Kidney glomerular epithelial cell (primary cell): ENCODE data around the gene TMEM183A.

Source experiments
- DNase-seq: peaks from one replicate; lab custom pipeline; 2025; lab: John Stamatoyannopoulos, UW

Gene TMEM183A

DNA sequence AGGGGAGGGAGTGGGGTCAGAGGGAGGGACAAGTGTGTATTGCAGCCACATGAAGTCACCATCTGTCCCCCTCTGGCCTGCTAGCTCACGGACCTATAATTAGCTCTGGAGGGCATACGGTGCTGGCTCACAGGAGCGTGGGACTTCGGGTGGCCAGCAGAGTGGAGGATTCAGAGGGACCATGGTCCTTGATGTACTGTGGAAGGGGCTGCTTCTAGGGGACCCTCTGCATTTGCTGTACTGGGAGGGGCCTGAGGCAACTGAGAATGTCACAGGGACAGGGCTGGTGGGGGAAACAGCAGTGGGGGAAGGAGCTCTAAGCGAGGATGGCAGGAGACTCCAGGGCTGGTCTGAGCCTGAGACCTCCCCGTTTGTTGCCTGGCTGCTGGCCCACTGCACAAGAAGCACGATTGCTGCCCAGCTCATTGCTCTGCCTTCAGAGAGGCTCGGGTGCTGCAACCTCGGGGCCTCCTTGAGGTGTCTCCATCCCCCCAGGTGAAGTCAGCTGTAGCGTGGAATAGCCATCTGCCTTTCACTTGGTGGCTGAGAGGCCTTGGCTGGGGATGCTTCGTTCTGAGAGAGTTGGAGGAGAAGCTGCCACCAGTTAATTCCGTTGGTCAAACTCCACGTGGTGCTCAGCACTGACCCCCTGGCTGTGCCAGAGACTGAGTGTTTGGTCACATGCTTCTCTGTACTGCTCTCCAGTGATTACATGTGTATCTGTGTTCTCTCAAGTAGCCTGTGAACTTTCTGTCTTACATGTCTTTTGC is 21.8 kb downstream of the TMEM183A start:
- no peak for DNase-seq

DNA sequence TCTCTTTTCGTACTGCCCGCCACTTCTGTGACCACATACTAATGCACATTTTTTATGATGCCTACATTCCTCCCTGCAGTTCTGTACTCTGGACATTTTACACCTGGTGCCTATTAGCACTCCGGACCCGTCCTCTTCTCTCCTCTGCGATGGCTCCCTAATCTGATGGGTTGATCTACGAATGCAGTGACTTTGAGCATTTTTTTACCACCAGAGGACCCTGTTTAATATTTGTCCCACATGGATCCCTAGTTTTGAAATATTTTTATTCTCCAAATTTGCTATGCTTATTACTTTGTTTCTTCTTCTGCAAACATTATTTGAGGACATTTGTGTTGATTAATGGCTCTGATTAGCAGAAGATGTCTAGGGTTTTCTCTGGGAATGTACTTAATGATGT is 24.3 kb downstream of the TMEM183A start:
- DNase-seq: no peak

DNA sequence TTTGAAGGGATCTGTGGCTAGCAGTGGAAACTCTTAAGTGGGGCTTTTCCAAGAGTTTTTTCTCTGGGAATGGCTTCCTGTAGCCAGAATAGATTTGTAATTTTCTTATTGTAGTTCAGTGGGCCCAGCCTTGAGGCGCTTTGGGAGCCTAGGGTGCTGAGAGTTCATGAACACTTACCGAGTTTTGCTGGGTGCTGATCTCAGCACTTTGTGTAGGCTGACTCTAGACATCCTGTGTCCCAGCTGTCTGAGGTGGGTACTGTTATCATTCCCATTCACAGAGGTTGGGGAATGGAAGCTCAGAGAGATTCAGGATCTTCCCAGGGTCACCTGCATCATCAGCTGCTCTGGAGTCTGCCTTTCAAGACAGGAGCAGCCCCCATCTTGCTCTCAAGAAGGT is 26.1 kb downstream of the TMEM183A start:
- DNase-seq: no peak

DNA sequence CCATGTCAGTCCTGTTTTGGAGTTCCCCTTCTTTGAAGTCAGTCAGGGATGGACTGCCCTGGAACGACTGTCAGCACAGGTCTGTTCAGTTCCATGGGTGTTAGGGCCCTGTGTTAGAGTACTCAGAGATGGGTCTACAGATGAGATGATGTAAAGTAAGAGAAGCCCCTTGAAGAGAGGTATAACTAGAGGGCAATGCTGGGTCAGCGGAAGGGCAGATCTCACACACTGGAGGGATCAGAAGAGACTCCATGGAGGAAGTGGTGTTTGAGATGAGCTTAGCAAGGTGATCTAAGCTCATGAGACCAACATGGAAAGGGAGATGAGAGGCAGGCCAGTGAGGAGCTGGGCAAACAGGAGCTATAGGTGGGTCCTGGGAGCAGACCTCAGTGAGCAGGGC is 26.7 kb downstream of the TMEM183A start:
- DNase-seq: no peak

DNA sequence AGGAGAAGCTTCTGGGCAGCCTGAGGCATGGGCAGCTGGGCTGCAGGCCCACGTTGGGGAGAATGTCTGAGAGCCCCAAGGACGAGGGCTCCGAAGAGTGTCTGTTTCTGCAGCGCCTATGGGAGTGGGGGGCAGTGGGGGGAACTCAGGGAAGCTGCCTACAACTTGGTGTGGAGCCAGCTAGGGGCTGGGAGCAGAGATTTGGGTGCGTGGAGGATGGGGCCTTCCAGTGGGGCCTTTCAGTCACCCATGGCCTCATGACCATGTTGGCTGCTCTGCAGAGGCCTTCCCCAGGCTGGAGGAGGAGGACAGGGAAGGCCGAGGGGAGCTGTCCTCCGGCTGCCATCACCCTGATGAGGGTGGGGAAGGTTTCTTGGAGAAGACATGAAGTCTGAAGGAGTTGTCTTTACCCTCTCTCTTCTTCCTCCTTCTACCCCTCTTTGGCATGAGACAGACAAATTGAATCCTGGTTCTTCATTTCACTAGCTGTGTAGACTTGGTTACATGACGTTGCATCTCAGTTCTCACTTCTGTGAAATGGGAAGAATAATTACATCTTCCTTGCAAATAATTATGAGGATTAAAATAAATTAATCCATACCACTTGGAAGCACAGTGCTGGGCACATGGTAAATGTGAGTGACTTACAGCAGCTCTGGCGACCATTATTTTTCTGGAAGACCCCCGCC is 27.4 kb downstream of the TMEM183A start:
- no peak for DNase-seq

DNA sequence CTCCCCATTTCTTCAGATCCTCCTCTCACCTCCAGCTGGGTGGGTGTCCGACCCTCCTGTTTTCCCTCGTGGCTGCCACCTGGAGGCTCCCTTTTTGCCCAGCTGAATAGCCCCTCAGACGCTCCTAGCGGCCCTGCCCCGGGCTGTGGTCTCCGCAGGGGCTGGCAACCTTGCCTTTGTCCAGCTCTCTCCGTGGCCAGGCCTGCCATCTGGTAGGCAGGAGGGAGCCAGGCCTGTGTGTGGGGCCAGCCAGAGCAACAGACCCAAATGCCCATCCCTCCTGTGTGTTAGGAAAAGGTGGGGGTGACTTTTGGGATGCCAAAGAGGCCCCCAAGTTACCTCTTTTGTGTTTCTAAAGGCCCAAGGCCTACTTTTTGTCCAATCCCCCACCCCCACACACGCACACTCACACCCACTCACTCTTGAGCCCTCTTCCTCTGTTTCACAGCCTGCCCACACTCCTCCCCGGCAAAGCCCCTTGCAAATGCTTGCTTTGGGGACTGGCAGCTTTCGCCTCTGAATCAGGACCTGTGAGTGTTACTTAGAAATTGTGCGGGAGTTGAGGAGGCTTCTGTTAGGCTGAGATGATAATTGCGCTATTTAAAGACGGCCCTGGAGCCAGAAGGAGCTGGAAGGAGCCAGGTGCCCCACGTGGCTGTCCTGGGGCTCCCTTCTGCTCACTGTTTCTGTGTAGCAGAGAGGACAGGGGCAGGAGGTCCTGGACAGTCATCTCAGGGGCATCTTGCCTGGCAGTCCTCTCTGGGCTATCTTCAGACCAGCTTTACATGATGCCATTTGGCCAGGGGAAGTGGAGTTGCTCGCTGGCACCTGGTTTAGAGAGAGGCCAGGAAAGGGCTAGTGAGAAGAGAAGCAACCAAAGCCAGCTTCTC is 28.2 kb downstream of the TMEM183A start:
- no peak for DNase-seq

DNA sequence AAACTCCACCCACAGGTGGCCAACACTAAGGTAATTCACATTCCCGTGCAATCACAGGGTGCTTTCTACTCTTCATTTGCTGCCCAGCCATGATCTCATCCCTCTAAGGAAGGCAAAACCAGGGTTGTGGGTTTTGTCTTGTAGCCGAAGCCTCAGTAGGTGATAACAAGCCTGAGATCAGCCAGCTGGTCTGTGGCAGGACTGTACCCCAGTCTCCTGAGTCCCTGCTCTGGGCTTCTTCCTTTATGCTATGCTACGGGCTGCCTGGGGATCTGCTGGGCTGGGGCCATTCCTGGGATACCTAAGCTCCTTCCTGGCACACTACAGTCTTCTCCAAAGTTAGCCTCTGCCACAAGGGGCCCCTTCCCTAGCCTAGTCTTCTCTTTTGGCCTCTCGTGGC is 29.0 kb downstream of the TMEM183A start:
- DNase-seq: no peak

DNA sequence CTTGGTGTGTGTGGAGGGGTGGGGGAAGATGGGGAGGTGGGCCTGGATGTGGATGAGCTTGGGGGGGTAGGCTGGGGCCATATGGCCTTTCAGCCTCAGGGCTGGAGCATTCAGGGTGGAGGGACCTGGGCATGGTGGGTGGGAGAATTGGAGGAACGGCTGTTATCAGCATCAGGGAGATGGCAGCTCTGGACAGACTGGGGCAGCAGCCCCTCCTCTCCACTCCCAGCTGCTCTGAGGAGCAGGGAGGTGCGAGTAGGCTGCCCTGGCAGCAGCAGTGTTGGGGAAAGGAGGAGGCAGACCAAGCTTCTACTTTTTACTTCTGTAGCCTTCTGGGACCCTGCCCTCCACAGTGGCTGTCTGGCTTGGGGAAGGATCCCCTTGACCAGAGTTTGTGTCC is 29.4 kb downstream of the TMEM183A start:
- DNase-seq: no peak

DNA sequence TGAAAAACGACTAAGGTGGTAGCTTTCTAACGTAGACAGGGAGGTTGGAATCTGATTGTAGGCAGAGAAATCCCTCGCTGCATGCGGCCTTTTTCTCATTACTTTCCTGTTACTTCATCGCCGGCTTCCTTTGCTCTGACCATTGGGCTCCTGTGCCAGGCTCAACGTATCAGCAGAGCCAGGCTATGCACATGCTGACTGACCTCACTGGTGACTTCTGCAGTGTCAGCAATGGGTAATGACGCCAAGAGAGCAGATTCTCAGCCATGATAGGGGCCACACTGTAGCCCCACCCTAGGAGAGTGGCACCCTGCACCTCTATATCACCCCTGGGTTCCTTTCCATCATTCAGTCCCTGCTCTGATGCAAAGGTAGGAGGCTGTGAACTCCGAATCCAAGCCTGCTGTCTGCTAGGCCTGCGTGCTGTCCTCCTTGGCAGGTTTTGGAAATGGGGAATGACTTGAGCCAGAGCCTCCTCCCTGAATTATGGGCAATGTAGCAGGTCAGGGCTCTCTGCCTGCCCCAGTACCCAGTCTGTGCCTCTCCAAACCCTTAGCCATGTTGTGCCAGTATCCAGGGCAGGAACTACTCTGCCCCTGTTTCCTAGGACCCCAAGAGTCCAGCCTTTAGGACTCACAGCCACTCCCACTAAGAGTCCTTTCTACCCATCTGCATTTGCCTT is 30.5 kb downstream of the TMEM183A start:
- DNase-seq: no peak

DNA sequence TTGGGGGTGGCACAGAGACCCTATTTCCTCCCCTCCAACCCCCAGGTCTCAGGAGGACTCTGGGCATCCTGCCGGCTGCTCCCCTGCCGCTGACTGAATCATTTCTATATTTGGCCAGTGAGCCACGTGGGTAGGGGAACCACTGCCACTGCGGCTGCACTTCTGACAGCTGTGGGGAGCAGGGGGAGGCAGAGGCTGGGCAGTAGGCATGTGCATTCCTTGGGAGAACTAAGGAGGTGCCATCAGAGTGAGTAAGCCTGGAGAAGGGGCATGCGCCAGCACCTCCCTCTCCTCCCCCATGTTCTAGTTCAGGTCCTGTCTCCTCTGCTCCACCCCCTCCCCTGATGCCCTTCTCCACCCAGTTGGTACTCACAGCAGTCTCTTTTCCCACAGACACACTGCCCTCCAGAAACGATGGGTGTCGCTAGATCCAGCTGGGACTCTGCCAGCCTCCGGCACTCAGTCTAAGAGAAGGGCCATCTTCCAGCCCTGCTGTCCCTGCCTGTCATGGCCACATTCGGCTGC is 31.1 kb downstream of the TMEM183A start:
- peak; percentile 99 for DNase-seq

DNA sequence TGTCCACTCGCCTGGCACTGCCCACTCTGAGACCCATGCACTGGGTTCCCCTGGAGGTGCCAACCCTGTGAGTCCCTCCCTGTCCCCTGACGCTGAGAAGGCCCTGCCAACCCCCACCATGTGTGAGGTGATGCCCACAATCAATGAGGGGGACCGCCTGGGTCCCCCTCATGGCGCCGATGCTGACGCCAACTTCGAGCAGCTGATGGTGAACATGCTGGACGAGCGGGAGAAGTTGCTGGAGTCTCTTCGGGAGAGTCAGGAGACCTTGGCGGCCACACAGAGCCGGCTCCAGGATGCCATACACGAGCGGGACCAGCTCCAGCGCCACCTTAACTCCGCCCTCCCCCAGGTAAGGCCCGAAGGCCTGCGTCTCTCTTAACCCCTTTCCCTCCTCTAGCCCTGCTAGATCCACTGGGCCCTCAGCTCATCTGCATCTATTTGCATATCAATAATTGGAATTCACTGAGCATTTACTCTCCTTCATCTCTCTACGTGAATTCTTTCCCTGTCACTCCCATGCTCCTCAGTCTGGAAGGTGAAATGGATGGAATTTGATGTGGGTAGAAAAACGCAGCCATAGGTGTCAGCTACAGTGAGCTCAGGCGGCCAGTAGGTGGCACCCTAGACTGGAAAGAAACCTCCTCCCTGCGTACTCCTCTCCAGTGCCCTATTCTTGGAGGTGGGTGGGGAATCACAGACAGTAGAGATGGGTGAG is 31.9 kb downstream of the TMEM183A start:
- DNase-seq: peak; percentile 74

DNA sequence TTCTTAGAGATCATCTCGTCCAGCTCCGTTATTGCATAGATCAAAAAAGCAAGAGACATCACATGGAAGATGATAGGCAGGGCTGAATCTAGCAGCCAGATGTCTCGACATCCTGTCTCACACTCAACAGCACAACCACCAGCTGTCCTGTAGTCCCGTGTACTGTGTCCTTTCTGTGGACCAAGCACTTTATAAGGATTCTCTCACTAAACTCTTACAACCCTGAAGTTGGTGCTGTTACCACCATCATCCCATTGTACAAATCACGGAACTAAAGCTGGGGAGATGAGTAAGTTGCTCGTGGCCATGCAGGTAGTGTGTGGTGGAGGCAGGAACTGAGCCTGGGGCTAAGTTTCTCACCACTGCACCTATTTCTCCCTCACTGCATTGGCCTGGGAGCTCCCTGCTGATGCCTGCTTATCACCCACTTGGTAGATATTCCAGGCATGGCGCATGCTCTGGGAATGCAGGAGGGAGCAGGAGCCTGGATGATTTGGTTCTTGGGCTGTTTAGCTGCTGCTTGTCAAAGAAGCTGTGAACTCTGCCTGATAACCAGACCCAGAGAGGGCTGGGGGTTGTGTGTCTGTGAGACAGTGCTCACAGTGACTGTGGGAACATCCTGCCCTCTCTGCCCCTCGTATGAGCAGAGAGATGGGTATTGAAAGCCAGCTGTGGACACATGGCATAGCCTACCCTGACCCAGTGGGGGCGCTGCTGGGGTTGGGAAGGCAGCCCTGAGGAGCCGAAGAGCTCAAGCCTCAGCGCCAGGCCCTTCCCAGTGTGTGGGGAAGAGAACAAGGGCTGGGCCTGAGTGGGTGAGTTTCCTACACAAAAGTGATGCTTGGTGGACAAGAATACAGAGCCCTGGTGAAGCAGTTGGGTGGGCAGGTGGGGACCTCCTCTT is 32.7 kb downstream of the TMEM183A start:
- no peak for DNase-seq

DNA sequence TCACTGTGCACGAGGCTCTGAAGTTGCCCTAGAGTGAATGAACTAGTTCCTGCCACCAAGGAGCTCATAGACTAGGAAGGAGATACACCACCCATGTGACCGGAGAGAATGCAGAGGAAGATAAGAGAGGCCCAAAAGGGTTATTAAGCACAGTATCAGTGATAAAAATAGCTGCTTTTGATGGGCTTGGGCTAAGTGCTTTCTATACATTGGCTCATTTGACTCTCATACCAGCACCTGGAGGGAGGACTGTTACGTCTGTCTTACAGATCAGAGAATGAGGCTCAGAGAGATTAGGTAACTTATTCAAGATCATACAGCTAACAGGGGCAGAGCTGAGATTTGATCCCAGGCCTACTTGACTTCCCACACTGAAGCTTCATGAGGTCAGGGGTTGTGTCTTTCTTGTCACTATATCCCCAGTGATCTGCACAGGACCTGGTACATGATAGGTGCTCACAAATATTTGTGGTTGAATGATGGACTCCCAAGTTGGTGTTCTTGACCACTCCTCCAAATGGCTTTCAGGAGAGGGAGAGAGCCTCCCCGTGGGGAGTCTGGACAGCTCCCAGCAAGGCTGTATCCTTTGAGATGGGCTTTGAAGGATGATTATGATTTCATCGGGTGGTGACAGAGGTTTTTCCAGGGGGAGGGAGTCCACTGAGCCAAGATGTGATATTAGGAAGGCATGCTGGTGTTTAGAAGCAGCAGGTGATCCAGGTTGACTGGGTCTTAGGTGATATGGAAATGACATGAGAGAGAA is 33.5 kb downstream of the TMEM183A start:
- DNase-seq: no peak

DNA sequence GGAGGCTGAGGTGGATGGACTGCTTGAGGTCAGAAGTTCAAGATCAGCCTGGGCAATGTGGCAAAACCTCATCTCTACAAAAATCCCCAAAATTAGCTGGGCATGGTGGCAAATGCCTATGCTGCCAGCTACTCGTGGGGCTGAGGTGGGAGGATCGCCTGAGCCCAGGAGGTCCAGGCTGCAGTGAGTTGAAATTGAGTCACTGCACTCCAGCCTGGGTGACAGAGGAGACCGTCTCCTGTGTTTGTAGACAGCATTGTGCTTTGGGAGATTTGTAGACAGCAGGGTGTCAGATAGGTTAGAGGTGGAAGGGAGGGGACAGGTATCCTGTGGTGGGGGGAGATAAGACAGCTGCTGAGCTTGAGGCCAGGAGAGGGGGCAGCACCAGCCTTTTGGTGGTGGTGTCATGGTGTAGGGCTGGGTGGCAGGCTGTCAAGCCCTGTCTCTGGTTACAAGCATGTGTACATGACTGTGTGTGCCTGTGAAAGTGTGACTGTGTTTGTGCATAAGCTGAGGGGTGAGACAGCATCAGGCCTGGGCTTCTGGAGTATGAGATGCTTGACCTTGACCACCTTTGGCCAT is 34.3 kb downstream of the TMEM183A start:
- DNase-seq: no peak

DNA sequence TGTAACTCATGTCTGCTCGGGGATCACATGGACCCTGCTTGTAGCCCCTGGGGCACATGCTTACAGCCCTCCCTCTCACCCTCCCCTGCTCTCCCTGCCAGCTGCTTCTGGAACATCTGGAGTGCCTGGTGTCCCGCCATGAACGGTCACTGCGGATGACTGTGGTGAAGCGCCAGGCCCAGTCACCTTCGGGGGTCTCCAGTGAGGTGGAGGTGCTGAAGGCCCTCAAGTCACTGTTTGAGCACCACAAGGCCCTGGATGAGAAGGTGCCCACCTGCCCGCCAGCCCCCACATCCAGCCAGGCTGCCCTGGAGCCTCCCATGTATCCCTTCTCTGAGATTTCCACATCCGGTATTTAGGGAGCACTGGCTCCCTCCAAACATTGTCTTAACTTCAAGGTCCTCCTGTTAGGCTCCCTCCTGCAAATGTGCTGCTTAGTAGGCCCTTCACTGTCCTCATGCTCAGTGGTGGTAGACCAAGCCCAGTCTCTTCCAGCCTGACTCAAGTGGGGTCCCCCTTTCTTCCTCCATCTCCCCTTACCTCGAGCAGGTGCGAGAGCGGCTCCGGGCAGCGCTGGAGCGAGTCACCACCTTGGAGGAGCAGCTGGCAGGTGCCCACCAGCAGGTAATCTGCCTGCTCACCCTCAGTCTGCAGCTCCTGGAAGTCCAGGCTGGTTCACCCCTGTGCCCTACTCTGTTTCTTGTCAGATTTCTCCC is 36.8 kb downstream of the TMEM183A start:
- DNase-seq: no peak

DNA sequence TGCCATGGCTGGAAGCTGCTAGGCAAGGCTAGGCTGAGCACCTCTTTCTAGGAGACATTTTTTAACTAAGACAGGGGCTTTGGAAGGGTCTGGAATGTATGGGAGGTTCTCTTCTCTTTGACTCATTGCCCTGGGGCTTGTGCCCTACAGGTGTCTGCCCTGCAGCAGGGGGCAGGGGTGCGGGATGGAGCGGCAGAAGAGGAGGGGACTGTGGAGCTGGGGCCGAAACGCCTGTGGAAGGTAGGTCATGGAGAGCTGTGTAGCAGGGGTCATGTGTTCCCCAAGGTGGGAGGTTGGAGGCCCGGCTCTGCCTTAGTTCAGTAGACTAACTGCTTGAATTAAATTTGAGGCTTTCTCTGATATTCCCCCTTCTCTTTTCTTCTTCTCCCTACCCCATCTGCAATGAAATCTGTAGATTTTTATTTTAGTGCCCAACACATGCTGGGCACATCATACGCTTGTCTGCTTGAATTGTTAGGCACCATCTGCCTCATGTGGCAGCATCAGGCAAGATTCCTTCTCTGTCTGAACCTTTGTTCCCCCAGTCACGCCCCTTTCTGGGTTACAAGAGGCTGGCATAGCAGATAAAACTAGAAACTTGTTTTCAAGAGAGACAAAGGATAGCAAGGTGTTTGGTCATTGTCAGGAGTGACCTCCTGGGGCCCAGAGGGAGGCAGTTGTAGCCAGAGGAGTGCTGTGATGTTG is 37.5 kb downstream of the TMEM183A start:
- DNase-seq: no peak

DNA sequence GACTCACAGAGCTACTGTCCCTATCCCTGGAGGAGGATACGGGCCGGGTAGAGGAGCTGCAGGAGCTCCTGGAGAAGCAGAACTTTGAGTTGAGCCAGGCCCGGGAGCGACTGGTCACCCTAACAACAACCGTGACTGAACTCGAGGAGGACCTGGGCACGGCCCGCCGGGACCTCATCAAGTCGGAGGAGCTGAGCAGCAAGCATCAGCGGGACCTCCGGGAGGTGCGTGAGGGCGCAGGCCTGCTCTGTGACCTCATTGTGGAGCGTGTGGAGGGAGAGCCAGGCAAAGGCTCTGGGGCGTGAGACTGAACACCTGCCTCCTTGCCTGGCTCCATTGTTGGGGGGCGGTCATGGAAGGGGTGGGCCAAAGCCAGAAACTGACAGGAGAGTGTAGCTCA is 38.2 kb downstream of the TMEM183A start:
- DNase-seq: no peak
